Measurements from ENCODE around the gene ANKRD24. TPM values are rescaled to one million over a fixed set of nuclear protein-coding genes. Genes with fewer than 3 reads are reported as not detected.

Gene ANKRD24
- total RNA-seq, 1 donor from 2014 or later = 0.15 TPM

GRCh38 chr19:4172861-4173473 lies 9.5 kb upstream of the ANKRD24 start:
- Histone ChIP-seq H3K27ac (no peak overlapping the region), H3K36me3 (no peaks in the 10 kb centered on the region), H3K4me2 (peak overlapping the region; percentile 64), H3K4me1 (no peaks in the 10 kb centered on the region), H3K9ac (no peak overlapping the region), H3K79me2 (ENCODE audit: low read depth) (no peaks in the 10 kb centered on the region), H4K20me1 (ENCODE audit: low read depth) (peaks cover 34% of the 10 kb centered on the region), H3K9me3 (ENCODE audit: low read depth) (no peaks in the 10 kb centered on the region), H3K4me3 (no peak overlapping the region), H2AFZ (replicated peaks) (no peak overlapping the region), H3F3A (ENCODE audit: low read depth) (no peaks in the 10 kb centered on the region), H3K27me3 (peaks cover 52% of the 10 kb centered on the region)
- TF ChIP-seq CTCF (IDR thresholded peaks at IDR 0.05) (no peak), EZH2 (IDR thresholded peaks at IDR 0.05) (no peak)
- H3K4me3 Mint-ChIP-seq = no peak overlapping the region
- peaks cover 3% of the 10 kb centered on the region for H3K36me3 Mint-ChIP-seq
- H3K27ac Mint-ChIP-seq = no peak overlapping the region
- H3K4me1 Mint-ChIP-seq = peaks cover 3% of the 10 kb centered on the region
- peak; percentile 92 for DNase-seq (ENCODE audit: low spot score)
- peaks cover 13% of the 10 kb centered on the region for H3K27me3 Mint-ChIP-seq (ENCODE audit: insufficient read depth, low read depth)
- no peaks in the 10 kb centered on the region for H3K9me3 Mint-ChIP-seq

- H3K27me3 ChIP-seq = peaks cover 47% of the 10 kb centered on the region
- no peaks in the 10 kb centered on the region for H3K79me2 ChIP-seq (ENCODE audit: low read depth)
- TF ChIP-seq EZH2phosphoT487 (IDR thresholded peaks at IDR 0.05) (no peak), EZH2 (IDR thresholded peaks at IDR 0.05) (no peak), CTCF (IDR thresholded peaks at IDR 0.05) (no peak)
- peak overlapping the region; percentile 64 for H3K4me2 ChIP-seq
- no peak for DNase-seq (ENCODE audit: low spot score)
- peaks cover 3% of the 10 kb centered on the region for H3K36me3 Mint-ChIP-seq
- H3K9ac ChIP-seq = no peak overlapping the region
- H2AFZ ChIP-seq (replicated peaks) = no peak overlapping the region
- H3K4me1 ChIP-seq = no peaks in the 10 kb centered on the region
- H3F3A ChIP-seq (ENCODE audit: low read depth) = no peaks in the 10 kb centered on the region
- H3K9me3 ChIP-seq (ENCODE audit: low read depth) = no peaks in the 10 kb centered on the region
- no peak overlapping the region for H3K27ac Mint-ChIP-seq
- no peaks in the 10 kb centered on the region for H3K9me3 Mint-ChIP-seq
- H3K27me3 Mint-ChIP-seq (ENCODE audit: insufficient read depth, low read depth) = peaks cover 12% of the 10 kb centered on the region
- peaks cover 34% of the 10 kb centered on the region for H4K20me1 ChIP-seq (ENCODE audit: low read depth)
- H3K4me3 Mint-ChIP-seq = no peak overlapping the region
- no peak overlapping the region for H3K27ac ChIP-seq
- no peak overlapping the region for H3K4me3 ChIP-seq
- H3K4me1 Mint-ChIP-seq = peaks cover 3% of the 10 kb centered on the region
- H3K36me3 ChIP-seq = no peaks in the 10 kb centered on the region
Observed at GRCh38 chr19:4173479-4174212, 8.8 kb upstream of the ANKRD24 start.

GRCh38 chr19:4174213-4174894 lies 8.1 kb upstream of the ANKRD24 start:
- DNase-seq (ENCODE audit: low spot score) = no peak
- H3K27me3 Mint-ChIP-seq (ENCODE audit: insufficient read depth, low read depth) = peaks cover 12% of the 10 kb centered on the region
- H3K27me3 ChIP-seq = peaks cover 41% of the 10 kb centered on the region
- H3K4me3 Mint-ChIP-seq = no peak overlapping the region
- H3K9me3 ChIP-seq (ENCODE audit: low read depth) = no peaks in the 10 kb centered on the region
- H3K27ac Mint-ChIP-seq = no peak overlapping the region
- H3K9ac ChIP-seq = no peak overlapping the region
- no peak overlapping the region for H3K27ac ChIP-seq
- no peak for TF ChIP-seq EZH2 (IDR thresholded peaks at IDR 0.05)
- TF ChIP-seq CTCF (IDR thresholded peaks at IDR 0.05) = no peak
- H3K4me1 ChIP-seq = no peaks in the 10 kb centered on the region
- no peaks in the 10 kb centered on the region for H3K9me3 Mint-ChIP-seq
- peaks cover 3% of the 10 kb centered on the region for H3K36me3 Mint-ChIP-seq
- H3F3A ChIP-seq (ENCODE audit: low read depth) = no peaks in the 10 kb centered on the region
- H2AFZ ChIP-seq (replicated peaks) = no peak overlapping the region
- H3K4me1 Mint-ChIP-seq = peaks cover 3% of the 10 kb centered on the region
- peaks cover 34% of the 10 kb centered on the region for H4K20me1 ChIP-seq (ENCODE audit: low read depth)
- no peak overlapping the region for H3K4me2 ChIP-seq
- H3K79me2 ChIP-seq (ENCODE audit: low read depth) = no peaks in the 10 kb centered on the region
- H3K4me3 ChIP-seq = no peak overlapping the region
- H3K36me3 ChIP-seq = no peaks in the 10 kb centered on the region

All from neural progenitor cell (in vitro differentiated cells).